Stimulated activated effector memory CD8-positive, alpha-beta T cell treated with anti-CD3 and anti-CD28 coated beads, Interleukin-12 subunit alpha, Interleukin-12 subunit beta, amount 100 ng/mL, for 72 hours (primary cell): ENCODE measurements around the gene TAGLN2.

ENCODE experiments used
- ATAC-seq: fragments of 150-1000 bp; cut with Tn5 transposase; 2 replicates; pipeline ENCODE4 v1.10.0; 2021
- DNase-seq, 2 donors: peaks; one replicate each; pipeline ENCODE4 v3.0.0; 2021 to 2022; ENCODE audit warnings: low spot score in 2 of 2
- H3K27ac Mint-ChIP-seq: one replicate; pipeline ENCODE4 v1.8.0; 2022; ENCODE audit warnings: mild to moderate bottlenecking, mixed read lengths
- H3K36me3 Mint-ChIP-seq: one replicate; pipeline ENCODE4 v1.8.0; 2022; ENCODE audit warnings: mild to moderate bottlenecking, mixed read lengths
- H3K4me1 Mint-ChIP-seq: one replicate; pipeline ENCODE4 v1.8.0; 2022; ENCODE audit warnings: mixed read lengths
- H3K4me3 Mint-ChIP-seq: one replicate; pipeline ENCODE4 v1.8.0; 2022; ENCODE audit warnings: mild to moderate bottlenecking, mixed read lengths
- H3K9me3 Mint-ChIP-seq: one replicate; pipeline ENCODE4 v1.8.0; 2022; ENCODE audit warnings: mixed read lengths

Gene TAGLN2

GRCh38 chr1:159869607-159870006 lies 55.7 kb downstream of the TAGLN2 start:
- H3K27ac Mint-ChIP-seq: no peak overlapping the region
- peaks cover 24% of the 10 kb centered on the region for H3K4me1 Mint-ChIP-seq
- no peak overlapping the region for H3K4me3 Mint-ChIP-seq
- no peaks in the 10 kb centered on the region for H3K9me3 Mint-ChIP-seq
- ATAC-seq (no peak), DNase-seq (no peak)
- H3K36me3 Mint-ChIP-seq: peaks cover 6% of the 10 kb centered on the region

- Mint-ChIP-seq H3K27ac (no peak overlapping the region), H3K9me3 (no peaks in the 10 kb centered on the region)
- peak; percentile 86 for ATAC-seq
Measured at GRCh38 chr1:159869173-159869572, 56.1 kb downstream of the TAGLN2 start.

GRCh38 chr1:159868766-159869165 lies 56.5 kb downstream of the TAGLN2 start:
- DNase-seq (no peak), ATAC-seq (peak; percentile 6)
- Mint-ChIP-seq H3K4me1 (peaks cover 24% of the 10 kb centered on the region), H3K27ac (no peak overlapping the region), H3K9me3 (no peaks in the 10 kb centered on the region), H3K36me3 (peaks cover 6% of the 10 kb centered on the region), H3K4me3 (no peak overlapping the region)

More at GRCh38 chr1:159869173-159869572, 56.1 kb downstream of the TAGLN2 start:
- peaks cover 6% of the 10 kb centered on the region for H3K36me3 Mint-ChIP-seq
- peaks cover 24% of the 10 kb centered on the region for H3K4me1 Mint-ChIP-seq
- no peak overlapping the region for H3K4me3 Mint-ChIP-seq
- no peak for DNase-seq
